ENCODE measurements around the gene HSD17B8. TPM values are rescaled to one million over a fixed set of nuclear protein-coding genes. Genes with fewer than 3 reads are reported as not detected.

Gene HSD17B8
- total RNA-seq, 3 donors from 2014 or later, result 11.7 to 20.1 (median 19.4) TPM

DNA sequence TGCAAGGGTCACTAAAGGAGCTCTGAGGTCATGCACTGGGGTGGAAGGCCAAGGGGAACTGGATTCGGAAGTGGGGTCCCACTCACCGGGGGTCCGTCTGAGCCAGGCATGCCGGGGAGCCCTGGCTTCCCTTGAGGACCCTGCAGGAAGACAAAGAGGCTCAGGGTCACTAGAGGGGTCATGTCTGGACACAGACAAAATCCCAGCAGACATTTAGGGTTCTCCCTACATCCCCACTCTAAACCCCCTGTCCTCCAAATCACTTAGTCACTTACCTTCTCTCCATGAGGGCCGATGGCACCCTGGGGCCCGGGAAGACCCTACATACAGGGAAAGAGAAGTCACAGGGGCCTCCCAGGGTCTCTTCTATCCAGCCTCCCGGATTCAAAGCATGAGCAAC, 27.5 kb upstream of the HSD17B8 start:
- Mint-ChIP-seq H3K9me3 (no peaks in the 10 kb centered on the region), H3K4me3 (no peak overlapping the region), H3K36me3 (ENCODE audit: insufficient read depth) (no peaks in the 10 kb centered on the region)

DNA sequence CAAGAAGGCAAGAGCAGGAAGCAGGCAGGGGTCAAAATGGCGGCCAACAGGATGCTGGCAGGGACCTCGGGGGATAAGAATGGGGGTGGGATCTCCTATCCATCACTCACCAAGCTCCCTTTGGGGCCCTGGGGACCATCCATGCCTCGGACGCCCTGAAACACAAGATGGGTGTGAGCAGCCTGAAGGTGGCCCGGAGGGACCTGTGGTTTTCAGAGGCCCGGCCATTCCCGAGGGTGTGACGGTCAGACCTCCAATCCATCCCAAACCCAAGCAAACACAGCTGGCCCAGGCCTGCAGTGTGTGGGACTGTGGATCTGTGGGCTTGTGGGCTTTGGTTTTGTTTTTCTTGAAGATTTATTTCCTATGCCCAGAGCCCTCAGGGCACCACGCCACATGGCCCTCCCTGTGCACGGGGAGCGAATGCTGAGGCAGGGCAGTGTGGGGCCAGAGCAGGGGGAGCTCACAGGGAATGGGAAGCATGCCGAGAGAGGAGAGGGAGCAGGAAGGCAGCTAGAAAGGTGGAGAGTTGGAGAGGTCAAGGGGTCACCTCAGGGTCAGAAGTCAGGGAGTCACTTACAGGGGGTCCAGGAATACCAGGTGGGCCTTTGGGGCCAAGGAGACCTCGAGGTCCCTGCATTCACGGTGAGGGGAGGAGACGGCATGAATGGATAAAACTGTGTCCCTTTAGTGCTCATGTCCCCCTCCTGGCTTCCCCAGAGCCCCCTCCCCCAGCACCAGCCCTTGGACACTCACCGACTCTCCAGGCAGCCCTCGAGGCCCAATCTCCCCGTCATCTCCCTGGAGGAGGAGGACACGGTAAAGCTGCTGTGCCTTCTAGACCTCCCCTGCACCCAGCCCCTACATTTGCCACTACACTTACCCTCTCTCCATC, 26.7 kb upstream of the HSD17B8 start:
- Mint-ChIP-seq H3K36me3 (ENCODE audit: insufficient read depth) (peaks cover 3% of the 10 kb centered on the region), H3K9me3 (peaks cover 3% of the 10 kb centered on the region), H3K27me3 (ENCODE audit: low read depth) (peaks cover 10% of the 10 kb centered on the region), H3K4me3 (no peak overlapping the region), H3K4me1 (ENCODE audit: low read depth) (peaks cover 3% of the 10 kb centered on the region)
- DNase-seq (no peak), ATAC-seq (no peak)

More for the DNA sequence above, 27.5 kb upstream of the HSD17B8 start:
- no peaks in the 10 kb centered on the region for H3K4me1 Mint-ChIP-seq (ENCODE audit: low read depth)
- ATAC-seq, result no peak
- no peak for DNase-seq
- H3K27me3 Mint-ChIP-seq (ENCODE audit: low read depth), result peaks cover 10% of the 10 kb centered on the region

DNA sequence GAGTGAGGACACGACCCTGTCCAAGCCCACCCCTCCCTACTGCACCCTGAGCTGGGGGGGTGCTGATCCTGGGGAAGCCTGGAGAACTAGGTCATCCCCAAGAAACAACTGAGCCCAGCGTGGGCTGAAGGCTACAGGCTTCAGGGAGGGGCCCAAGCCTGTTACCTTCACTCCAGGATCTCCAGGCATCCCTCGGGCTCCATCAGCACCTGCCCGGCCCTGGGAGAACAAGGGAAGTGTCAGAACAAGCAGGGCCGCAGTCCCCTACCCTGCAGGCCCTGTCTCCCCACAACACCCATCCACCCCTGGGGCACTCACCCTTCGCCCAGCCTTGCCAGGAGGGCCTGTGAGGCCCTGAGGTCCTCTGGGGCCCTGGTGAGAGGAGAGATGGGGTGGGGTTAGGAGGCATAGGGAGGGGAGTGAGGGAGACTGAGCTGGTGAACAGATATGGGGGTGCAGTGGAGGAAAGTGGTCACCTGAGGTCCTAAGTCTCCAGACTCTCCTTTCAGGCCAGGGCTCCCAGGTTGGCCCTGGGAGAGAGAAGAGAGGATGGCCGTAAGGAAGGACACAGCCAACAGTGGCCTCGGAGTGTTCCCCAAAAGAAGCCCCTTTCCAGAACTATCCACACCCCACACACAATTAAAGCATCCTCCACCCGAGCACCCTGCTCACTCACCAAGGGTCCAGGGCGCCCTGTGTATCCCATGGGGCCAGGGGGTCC, 25.5 kb upstream of the HSD17B8 start:
- Mint-ChIP-seq H3K9me3 (peaks cover 14% of the 10 kb centered on the region), H3K36me3 (ENCODE audit: insufficient read depth) (peaks cover 13% of the 10 kb centered on the region), H3K27me3 (ENCODE audit: low read depth) (peaks cover 7% of the 10 kb centered on the region), H3K4me3 (no peak overlapping the region), H3K4me1 (ENCODE audit: low read depth) (peaks cover 14% of the 10 kb centered on the region)
- DNase-seq (no peak), ATAC-seq (no peak)

DNA sequence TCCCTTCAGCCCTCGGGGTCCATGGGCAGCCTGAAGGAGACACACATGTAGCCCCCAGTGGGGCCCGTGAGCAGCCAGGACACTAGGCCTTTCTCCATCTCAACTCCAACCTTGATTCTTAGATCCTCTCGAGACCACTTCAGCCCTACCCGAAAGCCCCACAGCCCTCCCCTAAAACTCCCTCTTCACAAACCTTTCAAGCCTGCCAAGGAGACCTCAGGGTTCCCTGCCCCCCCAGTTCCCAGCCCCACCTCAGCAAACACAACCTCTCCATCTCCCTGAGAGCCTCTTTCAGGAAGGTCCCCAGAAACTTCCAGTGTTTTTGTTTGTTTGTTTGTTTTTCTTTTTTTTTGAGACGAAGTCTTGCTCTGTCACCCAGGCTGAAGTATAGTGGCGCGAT, 23.3 kb upstream of the HSD17B8 start:
- H3K9me3 Mint-ChIP-seq, result peaks cover 14% of the 10 kb centered on the region
- peaks cover 24% of the 10 kb centered on the region for H3K4me1 Mint-ChIP-seq (ENCODE audit: low read depth)
- H3K27me3 Mint-ChIP-seq (ENCODE audit: low read depth), result peaks cover 4% of the 10 kb centered on the region
- peaks cover 13% of the 10 kb centered on the region for H3K36me3 Mint-ChIP-seq (ENCODE audit: insufficient read depth)
- ATAC-seq, result no peak
- no peak for DNase-seq
- no peak overlapping the region for H3K4me3 Mint-ChIP-seq

DNA sequence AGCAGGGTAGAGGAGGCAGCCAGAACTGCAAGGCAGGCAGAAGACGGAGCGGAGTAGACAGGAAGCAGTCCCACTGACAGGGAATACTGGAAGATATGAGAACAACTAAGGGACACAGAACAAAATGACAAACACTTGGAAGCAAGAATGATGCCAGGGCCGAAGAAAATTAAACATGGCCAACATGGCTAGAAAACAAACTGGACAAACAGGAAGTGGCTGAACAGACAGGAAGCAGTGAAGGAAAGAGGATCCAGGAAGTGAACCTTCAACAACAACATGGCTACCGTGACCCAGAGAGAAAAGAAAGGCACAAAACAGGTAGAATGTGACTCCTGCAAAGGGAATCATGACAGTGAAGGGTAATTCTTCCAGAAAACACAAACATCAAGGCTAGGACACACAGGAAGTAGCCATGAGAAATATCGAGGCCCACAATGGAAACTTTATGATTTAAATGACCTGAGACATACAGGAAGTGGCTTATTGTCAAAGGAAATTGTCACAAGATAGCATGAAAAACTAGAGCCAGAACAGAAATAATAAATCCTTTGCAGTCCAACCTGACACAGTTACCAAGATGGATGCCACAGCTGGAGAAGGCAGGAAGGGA, 21.3 kb upstream of the HSD17B8 start:
- peaks cover 24% of the 10 kb centered on the region for H3K4me1 Mint-ChIP-seq (ENCODE audit: low read depth)
- no peak for DNase-seq
- peaks cover 8% of the 10 kb centered on the region for H3K27me3 Mint-ChIP-seq (ENCODE audit: low read depth)
- peaks cover 14% of the 10 kb centered on the region for H3K9me3 Mint-ChIP-seq
- peak overlapping the region; percentile 60 for H3K4me3 Mint-ChIP-seq
- H3K36me3 Mint-ChIP-seq (ENCODE audit: insufficient read depth), result peaks cover 13% of the 10 kb centered on the region
- ATAC-seq, result no peak

DNA sequence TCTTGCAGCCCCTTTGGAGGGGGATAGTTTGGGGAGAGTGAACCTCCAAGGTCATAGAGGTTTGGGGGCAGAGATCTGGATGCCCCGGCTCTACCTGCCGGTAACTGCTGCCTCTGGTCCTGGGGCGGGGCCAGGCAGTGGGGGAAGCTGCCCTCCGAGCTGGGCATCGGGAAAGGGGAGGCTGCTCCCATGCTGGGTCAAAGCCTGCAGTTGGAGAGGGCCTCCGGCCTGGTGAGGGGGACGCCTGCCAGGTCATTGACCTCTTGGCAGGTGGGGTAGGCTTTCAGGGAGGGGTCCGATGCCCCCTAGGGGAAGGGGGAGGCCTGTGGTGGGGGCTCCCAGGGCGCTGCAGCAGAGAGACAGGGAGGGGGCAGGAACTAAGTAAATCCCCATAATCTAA, 19.3 kb upstream of the HSD17B8 start:
- DNase-seq (no peak), ATAC-seq (no peak)
- Mint-ChIP-seq H3K36me3 (ENCODE audit: insufficient read depth) (peaks cover 13% of the 10 kb centered on the region), H3K9me3 (peaks cover 14% of the 10 kb centered on the region), H3K4me3 (no peak overlapping the region), H3K4me1 (ENCODE audit: low read depth) (peaks cover 24% of the 10 kb centered on the region), H3K27me3 (ENCODE audit: low read depth) (peaks cover 19% of the 10 kb centered on the region)

- Mint-ChIP-seq H3K36me3 (ENCODE audit: insufficient read depth) (peaks cover 13% of the 10 kb centered on the region), H3K4me1 (ENCODE audit: low read depth) (peaks cover 24% of the 10 kb centered on the region), H3K4me3 (no peak overlapping the region), H3K27me3 (ENCODE audit: low read depth) (peaks cover 20% of the 10 kb centered on the region), H3K9me3 (peaks cover 14% of the 10 kb centered on the region)
- no peak for ATAC-seq
- no peak for DNase-seq
These were observed 18.7 kb upstream of the HSD17B8 start for GRCh38 chr6:33185654-33186187.

- H3K36me3 Mint-ChIP-seq (ENCODE audit: insufficient read depth), result peaks cover 10% of the 10 kb centered on the region
- ATAC-seq (no peak), DNase-seq (no peak)
- H3K4me1 Mint-ChIP-seq (ENCODE audit: low read depth), result peaks cover 27% of the 10 kb centered on the region
- peaks cover 10% of the 10 kb centered on the region for H3K9me3 Mint-ChIP-seq
- H3K4me3 Mint-ChIP-seq, result no peak overlapping the region
- H3K27me3 Mint-ChIP-seq (ENCODE audit: low read depth), result peaks cover 31% of the 10 kb centered on the region
These were observed 16.6 kb upstream of the HSD17B8 start for GRCh38 chr6:33187809-33188208.

GRCh38 chr6:33189164-33189563, 15.3 kb upstream of the HSD17B8 start:
- peaks cover 33% of the 10 kb centered on the region for H3K27me3 Mint-ChIP-seq (ENCODE audit: low read depth)
- H3K4me1 Mint-ChIP-seq (ENCODE audit: low read depth), result peaks cover 23% of the 10 kb centered on the region
- ATAC-seq (no peak), DNase-seq (no peak)
- no peaks in the 10 kb centered on the region for H3K9me3 Mint-ChIP-seq
- peaks cover 4% of the 10 kb centered on the region for H3K36me3 Mint-ChIP-seq (ENCODE audit: insufficient read depth)
- no peak overlapping the region for H3K4me3 Mint-ChIP-seq

DNA sequence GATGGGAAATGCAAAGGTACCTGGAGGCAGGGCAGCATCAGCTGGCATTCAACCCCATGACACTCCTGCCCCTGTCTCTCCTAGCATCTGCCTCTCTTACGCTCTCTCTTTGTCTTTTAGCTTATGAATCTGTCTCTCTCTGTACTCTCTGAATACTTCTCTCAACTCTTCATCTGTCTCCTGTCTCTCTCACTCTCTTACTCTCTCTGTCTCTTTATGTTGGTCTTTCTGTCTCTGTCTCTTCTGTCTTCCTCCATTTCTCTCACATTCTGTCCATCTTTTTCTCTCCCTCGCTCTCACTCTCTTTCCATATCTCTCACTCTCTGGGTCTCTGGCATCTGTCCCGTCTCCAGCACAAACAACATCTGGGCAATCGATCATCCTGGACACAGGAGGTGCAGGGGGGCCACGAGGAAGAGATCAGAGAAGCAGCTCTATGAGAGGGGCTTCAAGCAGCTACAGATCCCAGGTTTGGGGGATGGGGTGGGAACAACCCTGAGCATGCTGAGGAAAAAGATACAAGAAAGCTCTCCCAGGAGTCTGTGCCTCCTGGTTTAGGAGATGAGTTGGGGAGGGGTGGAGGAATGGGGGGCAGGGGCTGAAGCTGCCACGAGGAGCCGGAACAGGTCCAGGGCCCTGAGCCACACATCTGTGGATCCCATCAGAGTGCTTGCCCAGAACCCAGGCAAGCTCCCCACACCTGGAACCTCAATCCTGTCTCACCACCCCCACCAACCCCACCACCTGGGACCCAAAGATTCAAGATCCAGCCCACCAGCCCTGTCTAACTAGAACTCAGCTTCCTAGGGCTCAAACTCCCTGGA, 14.6 kb upstream of the HSD17B8 start:
- peaks cover 9% of the 10 kb centered on the region for H3K36me3 Mint-ChIP-seq (ENCODE audit: insufficient read depth)
- DNase-seq (no peak), ATAC-seq (no peak)
- no peak overlapping the region for H3K4me3 Mint-ChIP-seq
- no peaks in the 10 kb centered on the region for H3K9me3 Mint-ChIP-seq
- H3K27me3 Mint-ChIP-seq (ENCODE audit: low read depth), result peaks cover 33% of the 10 kb centered on the region
- peaks cover 16% of the 10 kb centered on the region for H3K4me1 Mint-ChIP-seq (ENCODE audit: low read depth)

DNA sequence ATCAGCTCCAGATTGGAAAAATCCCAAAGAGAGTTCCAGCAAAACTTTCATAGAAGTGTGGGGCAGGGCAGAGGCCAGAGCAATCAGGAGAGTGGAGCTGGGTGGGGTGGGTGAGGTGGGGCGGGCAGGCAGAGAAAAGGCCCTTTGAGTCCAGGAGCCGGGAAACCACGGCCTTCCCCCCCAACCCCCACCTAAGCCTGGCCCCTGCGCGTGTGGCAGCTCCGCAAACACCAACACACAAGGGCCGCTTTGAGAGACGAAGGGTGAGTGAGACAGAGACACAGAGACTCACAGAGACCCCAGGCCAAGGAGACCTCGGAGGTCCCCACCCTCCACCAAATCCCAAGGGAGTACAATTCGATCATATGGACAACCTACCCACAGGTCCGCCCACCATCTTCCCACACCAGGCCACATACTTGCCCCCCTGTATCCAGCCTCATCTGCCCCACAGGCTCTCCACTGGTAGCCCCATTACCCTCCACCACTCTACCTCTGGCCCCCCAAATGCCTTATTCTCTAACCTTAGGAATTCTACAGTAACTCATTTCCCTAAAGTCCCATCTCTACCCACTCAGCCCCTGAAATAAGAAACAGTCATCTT, 13.8 kb upstream of the HSD17B8 start:
- peaks cover 13% of the 10 kb centered on the region for H3K36me3 Mint-ChIP-seq (ENCODE audit: insufficient read depth)
- H3K27me3 Mint-ChIP-seq (ENCODE audit: low read depth), result peaks cover 33% of the 10 kb centered on the region
- no peaks in the 10 kb centered on the region for H3K9me3 Mint-ChIP-seq

GRCh38 chr6:33191383-33192104, 12.9 kb upstream of the HSD17B8 start:
- H3K27me3 Mint-ChIP-seq (ENCODE audit: low read depth), result peaks cover 31% of the 10 kb centered on the region
- H3K9me3 Mint-ChIP-seq, result no peaks in the 10 kb centered on the region
- H3K4me3 Mint-ChIP-seq, result peak overlapping the region; percentile 34
- H3K4me1 Mint-ChIP-seq (ENCODE audit: low read depth), result peaks cover 15% of the 10 kb centered on the region
- ATAC-seq (no peak), DNase-seq (no peak)
- peaks cover 20% of the 10 kb centered on the region for H3K36me3 Mint-ChIP-seq (ENCODE audit: insufficient read depth)

More for the DNA sequence above, 13.8 kb upstream of the HSD17B8 start:
- H3K4me1 Mint-ChIP-seq (ENCODE audit: low read depth), result peaks cover 15% of the 10 kb centered on the region
- no peak for DNase-seq
- ATAC-seq, result no peak
- no peak overlapping the region for H3K4me3 Mint-ChIP-seq
